ENCODE results near the gene C1QTNF7.

C1QTNF7 gene

GRCh38 chr4:15385928-15386327 is 41.9 kb upstream of the C1QTNF7 start:
- no peaks in the 10 kb centered on the region for H3K9me3 ChIP-seq (ENCODE audit: insufficient read depth, low read depth, low read length)
- no peaks in the 10 kb centered on the region for H4K20me1 ChIP-seq (ENCODE audit: insufficient read depth, low read length, poor library complexity, severe bottlenecking)
- no peaks in the 10 kb centered on the region for H3K79me2 ChIP-seq (ENCODE audit: insufficient read depth, low read length)
- H3K9ac ChIP-seq (ENCODE audit: low read depth, low read length, poor library complexity, severe bottlenecking): no peak overlapping the region
- H3K4me1 ChIP-seq (ENCODE audit: insufficient read depth, low read length, poor library complexity, severe bottlenecking): peaks cover 5% of the 10 kb centered on the region
- TF ChIP-seq CTCF (conservative IDR thresholded peaks at IDR 0.05; ENCODE audit: low read length) (no peak), EZH2phosphoT487 (IDR thresholded peaks at IDR 0.05; ENCODE audit: borderline replicate concordance) (no peak)
- no peaks in the 10 kb centered on the region for H3F3A ChIP-seq (ENCODE audit: low read depth)
- H3K4me3 ChIP-seq (ENCODE audit: low read length, poor library complexity, severe bottlenecking): no peak overlapping the region
- H3K36me3 ChIP-seq (ENCODE audit: insufficient read depth, low read length): no peaks in the 10 kb centered on the region
- no peaks in the 10 kb centered on the region for H3K27me3 ChIP-seq (ENCODE audit: insufficient read depth, low read length, poor library complexity, severe bottlenecking)
- no peak overlapping the region for H2AFZ ChIP-seq (ENCODE audit: low read length)
- H3K9me2 ChIP-seq (replicated peaks; ENCODE audit: low read depth, low read length): no peaks in the 10 kb centered on the region
- no peak overlapping the region for H3K4me2 ChIP-seq (ENCODE audit: low read depth, low read length, poor library complexity, severe bottlenecking)

GRCh38 chr4:15390494-15390893 is 37.3 kb upstream of the C1QTNF7 start:
- Histone ChIP-seq H4K20me1 (ENCODE audit: insufficient read depth, low read length, poor library complexity, severe bottlenecking) (no peaks in the 10 kb centered on the region), H3K9me2 (replicated peaks; ENCODE audit: low read depth, low read length) (no peaks in the 10 kb centered on the region), H3K4me2 (ENCODE audit: low read depth, low read length, poor library complexity, severe bottlenecking) (no peak overlapping the region), H3F3A (ENCODE audit: low read depth) (no peaks in the 10 kb centered on the region), H3K36me3 (ENCODE audit: insufficient read depth, low read length) (no peaks in the 10 kb centered on the region), H2AFZ (ENCODE audit: low read length) (no peak overlapping the region), H3K79me2 (ENCODE audit: insufficient read depth, low read length) (no peaks in the 10 kb centered on the region), H3K27me3 (ENCODE audit: insufficient read depth, low read length, poor library complexity, severe bottlenecking) (no peaks in the 10 kb centered on the region), H3K4me1 (ENCODE audit: insufficient read depth, low read length, poor library complexity, severe bottlenecking) (peaks cover 4% of the 10 kb centered on the region), H3K9me3 (ENCODE audit: insufficient read depth, low read depth, low read length) (no peaks in the 10 kb centered on the region), H3K4me3 (ENCODE audit: low read length, poor library complexity, severe bottlenecking) (no peak overlapping the region), H3K9ac (ENCODE audit: low read depth, low read length, poor library complexity, severe bottlenecking) (no peak overlapping the region)
- TF ChIP-seq EZH2phosphoT487 (IDR thresholded peaks at IDR 0.05; ENCODE audit: borderline replicate concordance) (no peak), CTCF (conservative IDR thresholded peaks at IDR 0.05; ENCODE audit: low read length) (no peak)

- Histone ChIP-seq H4K20me1 (ENCODE audit: insufficient read depth, low read length, poor library complexity, severe bottlenecking) (no peaks in the 10 kb centered on the region), H3K4me3 (ENCODE audit: low read length, poor library complexity, severe bottlenecking) (no peak overlapping the region), H3K79me2 (ENCODE audit: insufficient read depth, low read length) (no peaks in the 10 kb centered on the region), H2AFZ (ENCODE audit: low read length) (no peak overlapping the region), H3K9me3 (ENCODE audit: insufficient read depth, low read depth, low read length) (no peaks in the 10 kb centered on the region), H3F3A (ENCODE audit: low read depth) (no peaks in the 10 kb centered on the region), H3K4me1 (ENCODE audit: insufficient read depth, low read length, poor library complexity, severe bottlenecking) (peaks cover 4% of the 10 kb centered on the region), H3K36me3 (ENCODE audit: insufficient read depth, low read length) (no peaks in the 10 kb centered on the region), H3K9ac (ENCODE audit: low read depth, low read length, poor library complexity, severe bottlenecking) (no peak overlapping the region), H3K4me2 (ENCODE audit: low read depth, low read length, poor library complexity, severe bottlenecking) (no peak overlapping the region), H3K9me2 (replicated peaks; ENCODE audit: low read depth, low read length) (no peaks in the 10 kb centered on the region), H3K27me3 (ENCODE audit: insufficient read depth, low read length, poor library complexity, severe bottlenecking) (no peaks in the 10 kb centered on the region)
- TF ChIP-seq EZH2phosphoT487 (IDR thresholded peaks at IDR 0.05; ENCODE audit: borderline replicate concordance) (no peak), CTCF (conservative IDR thresholded peaks at IDR 0.05; ENCODE audit: low read length) (no peak)
These were observed 35.6 kb upstream of the C1QTNF7 start for GRCh38 chr4:15392053-15392805.

Data from Loucy (cell line).